HG02981 (cell line): ENCODE results near the gene PTPRR.
A peak's percentile ranks its signal among the peaks of the same experiment; 100 is the strongest.

Experiments used
- ATAC-seq: cut with Tn5 transposase; IDR thresholded peaks from one replicate; pipeline ENCODE4 v1.9.1; 2021; ENCODE audit warnings: mild to moderate bottlenecking, moderate library complexity; ENCODE audit not compliant: unreplicated experiment

The PTPRR gene

GRCh38 chr12:70920251-70920851 lies at the start of gene PTPRR:
TSS of gene PTPRR (minus strand) at chr12:70920738. CDS start at chr12:70920390, 348 bp downstream.
- ATAC-seq, result no peak

- ATAC-seq, result no peak
These were observed 46.7 kb upstream of the PTPRR start for GRCh38 chr12:70966996-70967790.

- no peak for ATAC-seq
These were observed 45.5 kb upstream of the PTPRR start for GRCh38 chr12:70966046-70966445.

GRCh38 chr12:70964867-70965510 lies 44.5 kb upstream of the PTPRR start:
- ATAC-seq, result no peak

GRCh38 chr12:70963081-70963660 lies 42.6 kb upstream of the PTPRR start:
- ATAC-seq, result no peak

GRCh38 chr12:70962226-70962794 lies 41.8 kb upstream of the PTPRR start:
- peak; percentile 56 for ATAC-seq

GRCh38 chr12:70960484-70960883 lies 39.9 kb upstream of the PTPRR start:
- no peak for ATAC-seq

- no peak for ATAC-seq
These were observed 34.9 kb upstream of the PTPRR start for GRCh38 chr12:70955415-70955814.

GRCh38 chr12:70950451-70950850 lies 29.9 kb upstream of the PTPRR start:
- no peak for ATAC-seq

- no peak for ATAC-seq
These were observed 28.4 kb upstream of the PTPRR start for GRCh38 chr12:70948976-70949336.

GRCh38 chr12:70948236-70948975 lies 27.9 kb upstream of the PTPRR start:
- ATAC-seq, result no peak

- ATAC-seq, result no peak
These were observed 15.8 kb upstream of the PTPRR start for GRCh38 chr12:70936203-70936813.

GRCh38 chr12:70933133-70933532 lies 12.6 kb upstream of the PTPRR start:
- no peak for ATAC-seq

GRCh38 chr12:70929029-70929428 lies 8.5 kb upstream of the PTPRR start:
- ATAC-seq, result no peak

- no peak for ATAC-seq
These were observed 7.5 kb upstream of the PTPRR start for GRCh38 chr12:70928071-70928470.

GRCh38 chr12:70927356-70927755 lies 6.8 kb upstream of the PTPRR start:
- no peak for ATAC-seq

GRCh38 chr12:70925539-70925938 lies 5.0 kb upstream of the PTPRR start:
- no peak for ATAC-seq

GRCh38 chr12:70920891-70921290 lies 353 bp upstream of the PTPRR start:
- no peak for ATAC-seq

- no peak for ATAC-seq
These were observed 922 bp downstream of the PTPRR start for GRCh38 chr12:70919597-70920035.

- ATAC-seq, result no peak
These were observed 1.4 kb downstream of the PTPRR start for GRCh38 chr12:70919176-70919575.
